ENCODE measurements around the gene XPO6. TPM values are rescaled to one million over a fixed set of nuclear protein-coding genes. Genes with fewer than 3 reads are reported as not detected.
"Not testable (repeated sequence)": the region's sequence is repeated elsewhere in the genome, so short reads cannot be mapped to it uniquely, and the experiment has no call there.

XPO6 gene
- total and polyA plus RNA-seq, 3 donors from 2014 or later: 216 to 283 (median 238) TPM

DNA sequence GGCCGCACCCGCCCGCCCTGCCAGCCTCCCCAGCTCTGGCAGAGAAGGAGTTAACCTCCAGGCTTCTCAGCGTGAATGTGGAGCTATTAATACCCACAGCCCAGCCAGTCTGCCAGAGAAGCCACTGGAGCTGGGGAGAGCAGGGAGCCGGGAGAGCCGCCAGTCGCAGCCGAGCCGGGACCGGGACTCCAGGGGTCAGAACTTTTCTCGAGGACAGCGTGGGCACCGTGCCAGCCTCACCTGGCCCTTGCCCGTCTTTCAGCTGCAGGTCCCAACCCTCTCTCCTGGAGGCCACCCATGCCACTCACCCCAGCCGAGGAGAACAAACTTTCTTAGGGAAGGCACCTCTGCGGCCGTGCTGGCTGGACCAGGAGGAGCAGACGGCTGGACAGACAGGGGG, 46.8 kb upstream of the XPO6 start:
- no peaks in the 10 kb centered on the region for H3K36me3 ChIP-seq (ENCODE audit: low read depth, missing control alignments)
- H3K27ac ChIP-seq: no peak overlapping the region
- WGBS, 2 donors: 14 to 25% methylated on average over 6 to 14 of the region's 18 CpGs
- H3K9me3 ChIP-seq: no peaks in the 10 kb centered on the region
- peak; percentile 36 for DNase-seq
- H3K27me3 ChIP-seq: no peaks in the 10 kb centered on the region
- H3K4me3 ChIP-seq: no peak overlapping the region
- peaks cover 9% of the 10 kb centered on the region for H3K4me1 ChIP-seq
- intact Hi-C loops (cut with DNase I; ENCODE audit: low total_unique reads): no loop called here
- TF ChIP-seq, protein P1, sequence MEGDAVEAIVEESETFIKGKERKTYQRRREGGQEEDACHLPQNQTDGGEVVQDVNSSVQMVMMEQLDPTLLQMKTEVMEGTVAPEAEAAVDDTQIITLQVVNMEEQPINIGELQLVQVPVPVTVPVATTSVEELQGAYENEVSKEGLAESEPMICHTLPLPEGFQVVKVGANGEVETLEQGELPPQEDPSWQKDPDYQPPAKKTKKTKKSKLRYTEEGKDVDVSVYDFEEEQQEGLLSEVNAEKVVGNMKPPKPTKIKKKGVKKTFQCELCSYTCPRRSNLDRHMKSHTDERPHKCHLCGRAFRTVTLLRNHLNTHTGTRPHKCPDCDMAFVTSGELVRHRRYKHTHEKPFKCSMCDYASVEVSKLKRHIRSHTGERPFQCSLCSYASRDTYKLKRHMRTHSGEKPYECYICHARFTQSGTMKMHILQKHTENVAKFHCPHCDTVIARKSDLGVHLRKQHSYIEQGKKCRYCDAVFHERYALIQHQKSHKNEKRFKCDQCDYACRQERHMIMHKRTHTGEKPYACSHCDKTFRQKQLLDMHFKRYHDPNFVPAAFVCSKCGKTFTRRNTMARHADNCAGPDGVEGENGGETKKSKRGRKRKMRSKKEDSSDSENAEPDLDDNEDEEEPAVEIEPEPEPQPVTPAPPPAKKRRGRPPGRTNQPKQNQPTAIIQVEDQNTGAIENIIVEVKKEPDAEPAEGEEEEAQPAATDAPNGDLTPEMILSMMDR (IDR thresholded peaks at IDR 0.05): no peak
- TF ChIP-seq POLR2A (IDR thresholded peaks at IDR 0.05): no peak

DNA sequence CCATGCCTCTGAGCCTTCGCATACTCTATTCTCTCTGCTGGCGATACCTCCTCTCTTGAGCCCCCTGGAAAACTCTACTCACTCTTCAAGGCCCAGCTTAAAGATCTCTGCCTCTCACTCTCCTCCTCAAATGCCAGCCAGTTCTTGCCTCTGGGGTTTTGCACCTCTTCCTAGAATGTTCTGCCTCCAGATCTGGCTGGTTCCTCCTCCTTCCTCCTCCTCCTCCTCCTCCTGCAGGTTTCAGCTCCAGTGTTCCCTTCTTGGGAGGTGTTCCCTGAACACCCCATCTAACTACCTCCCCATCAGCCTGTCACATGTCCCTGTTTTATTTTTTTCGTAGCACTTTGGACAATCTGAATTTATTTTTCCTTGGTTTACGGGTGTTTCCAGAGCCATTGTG, 45.5 kb upstream of the XPO6 start:
- Histone ChIP-seq H3K36me3 (ENCODE audit: low read depth, missing control alignments) (no peaks in the 10 kb centered on the region), H3K4me1 (peaks cover 9% of the 10 kb centered on the region), H3K9me3 (no peaks in the 10 kb centered on the region), H3K27ac (no peak overlapping the region), H3K27me3 (no peaks in the 10 kb centered on the region), H3K4me3 (no peak overlapping the region)
- TF ChIP-seq POLR2A (IDR thresholded peaks at IDR 0.05): no peak
- TF ChIP-seq, protein P1 (IDR thresholded peaks at IDR 0.05): no peak
- 72 to 79% methylated on average over 4 of the region's 4 CpGs for WGBS, 2 donors
- intact Hi-C loops (cut with DNase I; ENCODE audit: low total_unique reads): no loop called here
- no peak for DNase-seq

DNA sequence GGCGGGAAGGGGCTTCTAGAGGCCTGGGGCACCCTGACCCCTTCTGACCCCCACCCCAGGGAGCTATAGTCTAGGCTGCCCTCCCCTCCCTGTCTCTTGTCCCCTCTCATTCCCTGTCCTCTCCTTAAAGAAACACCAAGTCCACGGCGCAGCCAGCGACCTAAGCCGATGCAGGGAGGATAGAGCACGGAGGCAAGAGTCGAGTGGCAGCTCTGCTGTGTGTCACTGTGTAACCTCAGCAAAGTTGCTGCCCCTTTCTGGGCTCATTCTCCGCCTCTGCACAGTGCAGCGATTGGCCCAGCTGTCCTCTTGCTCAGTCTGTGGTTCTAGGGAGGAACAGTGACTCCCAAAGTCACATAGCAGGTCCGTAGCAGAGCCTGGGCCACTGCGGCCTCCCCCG, 44.1 kb upstream of the XPO6 start:
- H3K4me1 ChIP-seq: peaks cover 9% of the 10 kb centered on the region
- intact Hi-C loops (cut with DNase I; ENCODE audit: low total_unique reads): no loop called here
- no peak for DNase-seq
- no peak overlapping the region for H3K4me3 ChIP-seq
- TF ChIP-seq, protein P1 (IDR thresholded peaks at IDR 0.05): no peak
- no peak for TF ChIP-seq POLR2A (IDR thresholded peaks at IDR 0.05)
- no peaks in the 10 kb centered on the region for H3K9me3 ChIP-seq
- 86 to 88% methylated on average over 12 of the region's 12 CpGs for WGBS, 2 donors
- H3K27ac ChIP-seq: no peak overlapping the region
- no peaks in the 10 kb centered on the region for H3K36me3 ChIP-seq (ENCODE audit: low read depth, missing control alignments)
- no peaks in the 10 kb centered on the region for H3K27me3 ChIP-seq

DNA sequence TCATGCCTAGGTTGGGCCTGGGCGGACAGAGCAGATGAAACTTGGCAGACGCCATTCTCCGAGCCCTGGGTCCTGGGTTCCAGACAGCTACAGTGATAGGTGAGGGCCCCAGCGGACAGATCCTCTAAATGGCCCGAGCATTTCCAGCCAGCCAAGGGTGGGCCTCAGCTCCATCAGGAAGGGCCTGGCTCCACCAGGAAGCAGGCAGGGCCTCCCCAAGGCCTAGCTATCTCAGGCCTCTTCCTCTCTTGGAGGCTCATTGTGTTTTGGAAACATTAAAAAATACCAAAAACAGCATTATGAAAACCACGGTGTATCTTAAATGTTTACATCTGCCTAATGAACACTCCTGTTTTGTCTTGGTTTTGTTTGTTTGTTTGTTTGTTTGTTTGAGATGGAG, 42.4 kb upstream of the XPO6 start:
- no peak overlapping the region for H3K4me3 ChIP-seq
- peaks cover 9% of the 10 kb centered on the region for H3K4me1 ChIP-seq
- H3K36me3 ChIP-seq (ENCODE audit: low read depth, missing control alignments): no peaks in the 10 kb centered on the region
- intact Hi-C loops (cut with DNase I; ENCODE audit: low total_unique reads): no loop called here
- H3K9me3 ChIP-seq: no peaks in the 10 kb centered on the region
- no peak overlapping the region for H3K27ac ChIP-seq
- no peak for DNase-seq
- TF ChIP-seq, protein P1 (IDR thresholded peaks at IDR 0.05): no peak
- no peak for TF ChIP-seq POLR2A (IDR thresholded peaks at IDR 0.05)
- no peaks in the 10 kb centered on the region for H3K27me3 ChIP-seq
- WGBS, 2 donors: 92% methylated on average over 6 of the region's 6 CpGs

DNA sequence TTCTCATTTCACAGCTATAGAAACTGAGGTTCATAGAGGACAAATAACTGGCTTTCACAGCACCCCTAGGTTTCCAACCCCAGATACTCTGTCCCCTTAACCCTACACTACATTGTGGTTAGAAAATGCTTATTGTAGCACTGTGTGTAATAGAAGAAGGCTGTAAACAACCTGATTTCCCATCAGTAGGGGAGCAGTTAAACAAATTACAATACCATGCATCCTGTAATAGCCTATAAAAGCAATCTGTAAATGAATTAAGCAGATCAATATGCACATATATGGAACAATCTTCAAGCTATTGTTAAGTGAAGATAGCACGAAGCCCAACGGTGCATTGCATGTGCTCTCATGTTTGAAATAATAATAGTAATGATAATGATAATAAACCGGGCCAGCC, 39.2 kb upstream of the XPO6 start:
- no peak overlapping the region for H3K27ac ChIP-seq
- 64 to 74% methylated on average over 3 of the region's 3 CpGs for WGBS, 2 donors
- no peaks in the 10 kb centered on the region for H3K9me3 ChIP-seq
- H3K4me3 ChIP-seq: no peak overlapping the region
- intact Hi-C loops (cut with DNase I; ENCODE audit: low total_unique reads): no loop called here
- H3K36me3 ChIP-seq (ENCODE audit: low read depth, missing control alignments): no peaks in the 10 kb centered on the region
- H3K27me3 ChIP-seq: no peaks in the 10 kb centered on the region
- TF ChIP-seq, protein P1 (IDR thresholded peaks at IDR 0.05): no peak
- no peak for TF ChIP-seq POLR2A (IDR thresholded peaks at IDR 0.05)
- no peak for DNase-seq
- H3K4me1 ChIP-seq: no peaks in the 10 kb centered on the region

DNA sequence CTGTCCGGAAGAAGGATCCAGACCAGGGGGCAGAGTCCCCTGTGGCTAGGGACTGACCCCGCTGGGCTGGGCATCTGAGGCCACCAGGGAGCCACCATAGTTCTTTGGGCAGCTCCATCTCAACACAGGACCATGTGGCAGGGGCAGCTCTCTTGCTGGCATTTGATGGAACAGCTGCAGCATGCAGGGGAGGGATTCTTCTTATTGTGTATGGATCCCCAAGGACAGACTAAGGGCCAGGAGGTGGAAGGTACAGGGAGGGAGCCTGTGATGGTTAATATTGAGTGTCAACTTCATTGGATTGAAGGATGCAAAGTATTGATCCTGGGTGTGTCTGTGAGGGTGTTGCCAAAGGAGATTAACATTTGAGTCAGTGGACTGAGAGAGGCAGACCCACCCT, 37.7 kb upstream of the XPO6 start:
- 71 to 73% methylated on average over 2 of the region's 2 CpGs for WGBS, 2 donors
- H3K27ac ChIP-seq; H3K27me3 ChIP-seq; H3K9me3 ChIP-seq; H3K36me3 ChIP-seq (ENCODE audit: low read depth, missing control alignments); DNase-seq; intact Hi-C loops (cut with DNase I; ENCODE audit: low total_unique reads); H3K4me1 ChIP-seq; H3K4me3 ChIP-seq: not testable (repeated sequence)

Data from testis (tissue), 3 donors.